K562 treated with DMSO at 1 percent for 12 hours (cell line): ENCODE results near the gene SH2D6. TPM values are rescaled to one million over a fixed set of nuclear protein-coding genes. Genes with fewer than 3 reads are reported as not detected.

Experiments
- total RNA-seq: library from RNA; unstranded; fragments of 300-600 nt; gene quantifications from 2 replicates; pipeline ENCODE4 v1.2.3, GENCODE V29; 2022; ENCODE audit not compliant: insufficient read depth

SH2D6 gene
- not detected in 2 replicates for total RNA-seq

DNA sequence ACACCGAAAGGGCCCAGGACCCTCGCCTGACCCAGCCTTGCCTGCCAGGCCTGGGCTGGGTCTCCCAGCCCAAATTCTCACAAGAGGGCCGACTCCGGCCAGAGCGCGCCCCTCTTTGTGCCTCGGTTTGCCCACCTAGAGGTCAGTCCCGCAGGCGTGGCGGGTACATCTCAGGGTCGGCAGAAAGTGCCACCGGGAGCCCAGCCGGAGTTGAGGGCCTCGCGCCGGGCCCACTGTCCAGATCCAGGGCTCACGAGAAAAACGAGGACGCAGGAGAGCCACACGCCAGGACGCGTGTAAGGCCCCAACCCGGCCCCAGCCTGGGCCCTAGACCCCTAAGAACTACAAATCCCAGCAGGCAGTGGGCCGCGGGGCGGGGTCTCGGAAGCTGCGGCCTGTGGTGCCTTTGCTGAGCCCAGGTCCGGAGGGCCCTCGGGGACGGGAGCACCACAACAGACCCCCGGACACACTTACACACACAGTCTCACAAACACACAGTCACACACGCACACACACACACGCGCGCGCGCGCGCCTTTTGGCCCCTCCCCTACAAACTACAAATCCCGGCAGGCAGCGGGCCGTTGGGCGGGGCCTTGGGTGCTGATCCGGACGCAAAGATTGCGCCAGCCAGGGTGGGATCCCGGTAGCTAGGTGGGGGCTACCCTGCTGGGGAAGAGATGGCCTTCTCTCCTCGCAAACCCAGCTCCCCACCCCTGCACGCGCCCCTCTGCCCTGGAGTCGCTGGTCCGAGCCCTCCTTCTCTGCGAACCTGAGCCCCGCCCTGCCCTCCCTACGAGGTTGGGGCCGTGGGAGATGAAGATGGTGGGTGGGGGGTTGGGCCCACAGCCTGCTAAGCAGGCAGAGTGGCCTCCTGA lies at the start of gene SH2D6:
Gene SH2D6, plus strand, starts transcription at position 583 of the 877 bp plus-strand sequence. CDS start 10,752 bp downstream, outside the sequence.

DNA sequence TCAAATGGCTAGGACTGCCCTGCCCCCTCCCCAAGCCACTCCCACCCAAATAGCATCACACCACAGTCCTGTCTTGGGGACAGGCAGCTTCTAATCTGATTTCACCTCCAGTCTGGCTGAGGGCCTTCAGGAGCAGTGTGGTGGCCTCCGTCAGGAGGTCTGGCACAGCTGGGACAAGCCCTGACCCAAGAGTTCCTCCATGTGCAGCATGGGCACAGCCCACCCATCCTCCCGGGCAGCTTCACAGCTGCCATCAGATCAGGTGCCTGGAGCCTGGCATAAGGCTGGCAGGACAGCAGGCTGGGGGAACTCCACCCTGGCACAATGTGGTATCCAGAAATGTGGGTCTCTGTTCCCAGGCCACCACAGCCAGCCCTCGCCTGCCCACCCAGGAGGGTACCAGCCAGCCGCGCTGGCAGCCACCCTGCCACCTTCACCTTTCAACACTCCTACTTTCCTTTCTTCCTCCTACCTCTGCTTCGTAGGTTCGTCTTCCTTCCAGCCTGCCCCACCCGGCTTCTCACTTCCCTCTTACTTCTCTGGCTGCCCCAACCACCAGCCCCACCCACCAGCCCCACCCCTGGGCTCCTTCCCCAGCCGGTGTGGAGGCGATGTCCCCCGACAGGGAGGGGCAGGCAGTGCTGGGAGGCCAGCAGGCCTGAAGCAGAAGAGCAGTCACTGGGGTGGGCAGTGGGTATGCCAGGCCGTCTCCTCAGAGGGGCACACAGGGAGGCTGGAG lies 8.5 kb upstream of the SH2D6 start, which contains the start of gene CAPG:
Gene CAPG, minus strand, starts transcription at position 522 of the 739 bp plus-strand sequence. CDS start 8,221 bp downstream, outside the sequence.

Other genes starting within 250 kb of the SH2D6 start
- 17.3 and 68.1 TPM in 2 replicates for gene TGOLN2, start 90.7 kb upstream of the SH2D6 start, total RNA-seq
- gene RETSAT, start 64.2 kb upstream of the SH2D6 start, total RNA-seq: 20.0 and 38.5 TPM in 2 replicates
- 17.5 and 31.3 TPM in 2 replicates for gene ELMOD3, start 63.9 kb upstream of the SH2D6 start, total RNA-seq
- gene CAPG, start 8.3 kb upstream of the SH2D6 start, total RNA-seq: 80.0 and 155 TPM in 2 replicates
- 65.4 and 197 TPM in 2 replicates for gene MAT2A, start 120.5 kb downstream of the SH2D6 start, total RNA-seq
- 12.8 and 25.0 TPM in 2 replicates for gene GGCX, start 142.8 kb downstream of the SH2D6 start, total RNA-seq
- 157 and 192 TPM in 2 replicates for gene VAMP8, start 158.9 kb downstream of the SH2D6 start, total RNA-seq
- 3.6 TPM in 1 of 2 replicates, not detected in the other for gene VAMP5, start 165.7 kb downstream of the SH2D6 start, total RNA-seq
- 250 and 334 TPM in 2 replicates for gene RNF181, start 177.0 kb downstream of the SH2D6 start, total RNA-seq
- 18.0 and 19.7 TPM in 2 replicates for gene TMEM150A, start 184.0 kb downstream of the SH2D6 start, total RNA-seq
- gene C2orf68, start 193.4 kb downstream of the SH2D6 start, total RNA-seq: 26.1 and 53.7 TPM in 2 replicates
- gene USP39, start 197.5 kb downstream of the SH2D6 start, total RNA-seq: 60.4 and 106 TPM in 2 replicates
- not detected in 2 replicates for gene SFTPB, start 249.5 kb downstream of the SH2D6 start, total RNA-seq